CD4-positive, alpha-beta memory T cell (primary cell): ENCODE data around the gene CUTC. TPM values are rescaled to one million over a fixed set of nuclear protein-coding genes. Genes with fewer than 3 reads are reported as not detected.

ENCODE experiments used
- CTCF ChIA-PET: fragments of 350-600 bp; sonication (Branson Sonifier 250); formaldehyde crosslinking; loops from one replicate; lab custom pipeline; 2021; ENCODE audit warnings: inconsistent platforms; ENCODE audit not compliant: partially characterized antibody; lab: Charles Lee
- POLR2A ChIA-PET: fragments of 350-600 bp; sonication (Branson Sonifier 250); formaldehyde crosslinking; loops from one replicate; lab custom pipeline; 2021; ENCODE audit not compliant: partially characterized antibody; lab: Charles Lee
- DNase-seq, 5 donors: peaks; one replicate each; pipeline versions ENCODE4 v3.0.0 to v3.0.0-alpha.2; 2020 to 2022; ENCODE audit warnings: mixed read lengths in 1 of 5
- H3K27ac ChIP-seq: one replicate; pipeline ENCODE4 v1.7.0; 2013; ENCODE audit warnings: low read depth, low read length
- H3K27me3 ChIP-seq: 2 replicates; pipeline ENCODE4 v1.7.0; 2013; ENCODE audit warnings: mild to moderate bottlenecking, low read length, moderate library complexity; ENCODE audit not compliant: insufficient read depth
- H3K36me3 ChIP-seq: 2 replicates; pipeline ENCODE4 v1.7.0; 2013; ENCODE audit warnings: mild to moderate bottlenecking, low read length, moderate library complexity; ENCODE audit not compliant: insufficient read depth
- H3K4me1 ChIP-seq: 2 replicates; pipeline ENCODE4 v1.7.0; 2013; ENCODE audit warnings: mild to moderate bottlenecking, low read length, moderate library complexity; ENCODE audit not compliant: insufficient read depth
- H3K4me3 ChIP-seq, 2 donors: one replicate each; pipeline ENCODE4 v1.7.0; 2013; ENCODE audit warnings: low read length in 2 of 2, mild to moderate bottlenecking in 1 of 2
- H3K9me3 ChIP-seq, 2 donors: one replicate each; pipeline ENCODE4 v1.7.0; 2013; ENCODE audit warnings: low read length in 2 of 2, control low read depth in 1 of 2; ENCODE audit not compliant: control insufficient read depth in 1 of 2
- H3K27ac Mint-ChIP-seq, 7 donors: one replicate each; pipeline ENCODE4 v1.8.0; 2020 to 2021; ENCODE audit warnings: mixed read lengths in 7 of 7, mild to moderate bottlenecking in 6 of 7, inconsistent platforms in 3 of 7, moderate library complexity in 3 of 7
- H3K27me3 Mint-ChIP-seq, 2 donors: one replicate each; pipeline ENCODE4 v1.8.0; 2020 to 2021; ENCODE audit warnings: mixed read lengths in 2 of 2
- H3K36me3 Mint-ChIP-seq, 2 donors: one replicate each; pipeline ENCODE4 v1.8.0; 2020 to 2021; ENCODE audit warnings: mixed read lengths in 2 of 2, inconsistent platforms in 1 of 2, mild to moderate bottlenecking in 1 of 2
- H3K4me1 Mint-ChIP-seq, 4 donors: one replicate each; pipeline ENCODE4 v1.8.0; 2020 to 2021; ENCODE audit warnings: mixed read lengths in 4 of 4, mild to moderate bottlenecking in 1 of 4
- H3K4me3 Mint-ChIP-seq, 8 donors: one replicate each; pipeline ENCODE4 v1.8.0; 2020 to 2021; ENCODE audit warnings: mixed read lengths in 8 of 8, mild to moderate bottlenecking in 7 of 8, moderate library complexity in 6 of 8, inconsistent platforms in 3 of 8
- H3K9me3 Mint-ChIP-seq, 8 donors: one replicate each; pipeline ENCODE4 v1.8.0; 2020 to 2021; ENCODE audit warnings: mixed read lengths in 8 of 8, mild to moderate bottlenecking in 5 of 8, inconsistent platforms in 3 of 8, moderate library complexity in 1 of 8
- intact Hi-C: fragments of 100-400 bp; cut with micrococcal nuclease; formaldehyde crosslinking; loops from one replicate; pipeline ENCODE4 v1.15.1; 2023
- polyA plus RNA-seq, 2 donors: library from polyadenylated mRNA; unstranded; fragments of 300-500 nt; fragmentation: Illumina TruSeq; gene quantifications; one replicate each; pipeline ENCODE4 v1.2.3, GENCODE V29; 2021
- total RNA-seq, 2 experiments: library from RNA; stranded (reverse); gene quantifications; one replicate each; pipeline ENCODE4 v1.2.3, GENCODE V29; 2021

CUTC gene
- total and polyA plus RNA-seq, 4 experiments from 2014 or later, result 29.8 to 88.8 (median 44.5) TPM

DNA sequence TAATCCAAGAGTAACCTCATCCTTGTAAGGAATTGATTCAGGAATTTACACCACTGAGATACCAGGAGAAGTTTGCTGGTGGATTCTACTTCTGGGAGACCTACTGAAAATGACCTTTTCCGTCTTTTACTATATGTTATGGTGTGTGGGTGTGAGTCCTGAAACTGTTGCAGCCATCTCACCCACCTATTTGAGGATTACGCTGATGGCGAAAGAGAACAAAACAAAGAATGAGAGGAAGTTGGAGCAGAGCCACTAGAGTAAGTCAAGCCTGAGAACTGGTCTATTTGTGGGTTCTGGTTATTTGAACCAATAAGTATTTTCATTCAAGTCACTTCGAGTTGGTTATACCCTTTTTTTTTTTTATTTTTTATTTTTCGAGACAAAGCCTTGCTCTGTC, 37.7 kb downstream of the CUTC start:
- Mint-ChIP-seq H3K36me3 (peaks cover 0 to 4% of the 10 kb centered on the region in 2 donors), H3K4me1 (no peaks in the 10 kb centered on the region), H3K27ac (no peak overlapping the region), H3K4me3 (no peak overlapping the region), H3K9me3 (peaks cover 0 to 8% (median under 1%) of the 10 kb centered on the region in 8 donors), H3K27me3 (no peaks in the 10 kb centered on the region)
- Histone ChIP-seq H3K27me3 (no peaks in the 10 kb centered on the region), H3K9me3 (no peaks in the 10 kb centered on the region), H3K36me3 (no peaks in the 10 kb centered on the region), H3K27ac (no peak overlapping the region), H3K4me3 (no peak overlapping the region), H3K4me1 (no peaks in the 10 kb centered on the region)
- POLR2A ChIA-PET, result no interaction called here
- DNase-seq, result no peak
- CTCF ChIA-PET, result interaction anchor here (1.4 kb wide), 1 partner anchor 19 kb away, joined by 3 read pairs; no protein-coding TSS in a partner anchor
- intact Hi-C loops, result no loop called here

DNA sequence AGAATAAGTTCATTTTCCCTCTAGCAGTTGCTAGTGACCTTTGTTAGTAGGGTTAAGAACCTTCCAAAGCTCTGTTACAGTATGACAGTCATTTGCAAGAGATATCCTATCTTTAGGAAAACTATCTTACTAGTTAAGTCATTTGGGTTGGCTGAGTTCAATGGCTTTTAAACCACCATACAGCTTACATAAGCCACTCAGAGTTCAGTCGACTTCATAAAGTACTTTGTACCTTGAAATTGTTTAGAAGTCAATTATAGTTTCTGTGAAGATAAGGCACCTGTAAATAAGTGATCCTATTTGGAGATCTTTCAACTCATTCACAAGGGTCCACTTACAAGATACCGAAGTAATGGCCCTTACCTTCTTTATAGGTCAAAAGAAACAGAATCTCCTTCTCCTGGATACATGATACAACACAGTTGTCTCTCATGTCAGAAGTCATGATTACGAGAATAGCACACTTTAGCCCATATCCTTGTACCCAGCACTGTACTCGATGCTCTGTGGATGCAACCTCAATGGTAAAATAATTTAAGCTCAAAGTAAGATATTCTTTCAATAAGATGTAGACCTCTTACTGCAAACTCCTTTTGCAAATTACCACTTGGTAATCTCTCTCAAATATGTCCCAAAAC, 38.5 kb downstream of the CUTC start:
- Histone ChIP-seq H3K4me3 (no peak overlapping the region), H3K36me3 (no peaks in the 10 kb centered on the region), H3K27me3 (no peaks in the 10 kb centered on the region), H3K9me3 (no peaks in the 10 kb centered on the region), H3K27ac (no peak overlapping the region), H3K4me1 (no peaks in the 10 kb centered on the region)
- intact Hi-C loops, result no loop called here
- Mint-ChIP-seq H3K9me3 (peaks cover 0 to 8% (median under 1%) of the 10 kb centered on the region in 8 donors), H3K4me1 (no peaks in the 10 kb centered on the region), H3K27ac (no peak overlapping the region), H3K36me3 (peaks cover 0 to 4% of the 10 kb centered on the region in 2 donors), H3K27me3 (no peaks in the 10 kb centered on the region), H3K4me3 (no peak overlapping the region)
- no peak for DNase-seq
- ChIA-PET CTCF (no interaction called here), POLR2A (no interaction called here)

DNA sequence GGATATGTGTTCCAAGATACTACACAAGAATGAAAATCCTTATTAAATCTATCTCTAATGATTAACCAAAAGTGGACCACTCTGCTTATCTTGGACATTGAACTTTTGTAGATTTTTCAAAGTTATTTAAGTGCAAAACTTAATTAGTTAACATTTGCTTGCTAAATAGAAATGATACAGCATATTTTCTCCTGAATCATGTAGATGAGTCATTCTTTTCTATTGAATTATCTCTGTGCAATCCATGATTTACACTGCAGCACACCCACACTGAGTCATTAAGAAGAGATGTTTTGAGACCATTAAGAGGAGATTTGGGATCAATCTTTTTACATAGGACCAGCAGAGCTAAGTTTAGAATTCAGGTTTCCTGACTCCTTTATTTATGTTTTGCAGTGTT, 43.8 kb downstream of the CUTC start:
- Mint-ChIP-seq H3K9me3 (peaks cover 0 to 12% (median 2%) of the 10 kb centered on the region in 8 donors), H3K27me3 (peaks cover 0 to 2% of the 10 kb centered on the region in 2 donors), H3K4me1 (no peaks in the 10 kb centered on the region), H3K4me3 (no peak overlapping the region), H3K27ac (no peak overlapping the region), H3K36me3 (peaks cover 1 to 4% of the 10 kb centered on the region in 2 donors)
- CTCF ChIA-PET, result no interaction called here
- Histone ChIP-seq H3K27me3 (no peaks in the 10 kb centered on the region), H3K9me3 (no peaks in the 10 kb centered on the region), H3K36me3 (no peaks in the 10 kb centered on the region), H3K4me3 (no peak overlapping the region), H3K4me1 (no peaks in the 10 kb centered on the region), H3K27ac (no peak overlapping the region)
- POLR2A ChIA-PET, result no interaction called here
- no peak for DNase-seq
- intact Hi-C loops, result no loop called here

DNA sequence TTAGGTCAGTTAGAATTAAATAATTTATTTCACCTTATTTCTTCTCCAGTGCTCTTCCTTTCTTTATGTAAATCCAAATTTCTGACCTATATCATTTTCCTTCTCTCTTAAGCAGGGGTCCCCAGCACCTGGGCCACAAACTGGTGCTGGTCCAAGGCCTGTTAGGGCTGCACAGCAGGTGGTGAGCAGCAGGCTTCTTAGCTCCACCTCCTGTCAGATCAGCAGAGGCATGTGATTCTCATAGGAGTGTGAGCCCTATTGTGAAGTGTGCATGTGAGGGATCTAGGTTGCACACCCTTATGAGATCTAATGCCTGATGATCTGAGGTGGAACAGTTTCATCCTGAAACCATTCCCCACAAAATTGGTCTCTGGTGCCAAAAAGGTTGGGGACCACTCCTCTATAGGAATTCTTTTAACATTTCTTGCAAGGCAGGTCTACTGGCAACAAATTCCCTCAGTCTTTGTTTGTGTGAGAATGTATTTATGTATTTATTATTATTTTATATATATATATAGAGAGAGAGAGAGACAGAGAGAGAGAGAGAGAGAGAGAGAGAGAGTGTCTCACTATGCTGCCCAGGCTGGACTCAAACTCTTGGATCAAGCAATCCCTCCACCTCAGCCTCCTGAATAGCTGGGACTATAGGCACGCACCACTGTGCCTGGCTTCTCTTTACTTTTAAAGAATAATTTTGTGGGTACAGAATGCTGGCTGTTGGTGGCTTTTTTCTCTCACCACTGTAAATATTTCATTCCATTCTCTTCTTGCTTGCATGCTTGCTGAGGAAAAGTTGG, 46.1 kb downstream of the CUTC start:
- peaks cover 0 to 5% of the 10 kb centered on the region in 2 donors for H3K27me3 Mint-ChIP-seq
- ChIA-PET CTCF (no interaction called here), POLR2A (no interaction called here)
- no peak overlapping the region for H3K4me3 ChIP-seq
- H3K9me3 ChIP-seq, result no peaks in the 10 kb centered on the region
- H3K36me3 Mint-ChIP-seq, result peaks cover 0 to 5% of the 10 kb centered on the region in 2 donors
- H3K9me3 Mint-ChIP-seq, result peaks cover 0 to 12% (median 2%) of the 10 kb centered on the region in 8 donors
- intact Hi-C loops, result no loop called here
- H3K4me1 Mint-ChIP-seq, result no peaks in the 10 kb centered on the region
- no peaks in the 10 kb centered on the region for H3K27me3 ChIP-seq
- no peak overlapping the region for H3K27ac Mint-ChIP-seq
- no peak for DNase-seq
- H3K4me1 ChIP-seq, result no peaks in the 10 kb centered on the region
- no peak overlapping the region for H3K4me3 Mint-ChIP-seq
- H3K27ac ChIP-seq, result no peak overlapping the region
- no peaks in the 10 kb centered on the region for H3K36me3 ChIP-seq

DNA sequence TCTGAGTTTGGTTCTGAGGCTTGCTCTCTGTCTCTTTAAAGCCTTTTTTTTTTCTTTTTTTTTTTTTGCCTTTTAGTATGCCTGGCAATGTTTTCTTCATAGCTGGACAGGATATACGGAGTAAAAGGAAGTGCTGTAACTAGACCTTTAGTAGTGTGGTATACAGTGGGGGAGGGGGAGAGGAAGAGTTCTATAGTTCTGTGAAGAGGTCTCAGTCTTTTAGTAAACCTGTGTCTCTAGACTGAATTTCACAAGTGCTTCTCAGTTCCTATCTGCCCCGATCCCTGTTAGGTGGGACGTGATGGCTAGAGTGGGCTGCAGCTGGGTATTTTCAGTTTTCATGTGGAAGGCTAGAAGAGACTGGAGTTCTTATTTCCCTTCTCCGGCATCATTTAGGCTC, 47.3 kb downstream of the CUTC start:
- intact Hi-C loops, result no loop called here
- peaks cover 0 to 7% of the 10 kb centered on the region in 2 donors for H3K36me3 Mint-ChIP-seq
- peaks cover 0 to 8% (median 2%) of the 10 kb centered on the region in 8 donors for H3K9me3 Mint-ChIP-seq
- Histone ChIP-seq H3K4me3 (no peak overlapping the region), H3K36me3 (no peaks in the 10 kb centered on the region), H3K27ac (no peak overlapping the region), H3K27me3 (no peaks in the 10 kb centered on the region), H3K9me3 (no peaks in the 10 kb centered on the region), H3K4me1 (no peaks in the 10 kb centered on the region)
- peaks cover 0 to 5% of the 10 kb centered on the region in 2 donors for H3K27me3 Mint-ChIP-seq
- CTCF ChIA-PET, result no interaction called here
- no peaks in the 10 kb centered on the region for H3K4me1 Mint-ChIP-seq
- POLR2A ChIA-PET, result no interaction called here
- H3K27ac Mint-ChIP-seq, result no peak overlapping the region
- no peak overlapping the region for H3K4me3 Mint-ChIP-seq
- DNase-seq, result no peak

DNA sequence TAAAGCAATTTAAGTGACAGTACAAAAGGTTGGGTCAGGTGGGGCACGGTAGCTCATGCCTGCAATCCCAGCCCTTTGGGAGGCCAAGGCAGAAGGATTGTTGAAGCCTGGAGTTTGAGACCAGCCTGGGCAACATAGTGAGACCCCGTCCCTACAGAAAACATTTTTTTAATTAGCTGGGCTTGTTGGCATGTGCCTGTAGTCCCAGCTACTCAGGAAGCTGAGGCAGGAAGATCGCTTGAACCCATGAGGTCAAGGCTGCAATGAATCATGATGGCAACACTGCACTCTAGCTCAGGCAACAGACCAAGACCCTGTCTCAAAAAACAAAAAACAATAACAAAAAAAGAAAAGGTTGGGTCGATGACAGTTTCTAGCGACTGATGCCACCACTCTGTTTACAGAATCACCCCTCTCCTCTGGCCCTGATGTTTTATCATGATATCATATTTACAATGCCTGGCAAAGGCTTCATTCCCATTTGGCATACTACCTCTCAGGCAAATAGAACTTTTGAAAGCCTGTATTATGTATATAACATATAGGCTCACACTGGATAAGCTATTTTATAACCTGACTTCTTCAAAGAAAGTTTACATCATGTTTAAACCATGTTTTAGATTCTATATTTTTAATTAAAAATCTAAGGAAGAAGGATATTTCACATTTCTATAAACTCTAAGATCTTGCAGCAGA, 49.8 kb downstream of the CUTC start:
- POLR2A ChIA-PET, result no interaction called here
- H3K27ac Mint-ChIP-seq, result no peak overlapping the region

More for the DNA sequence above, 49.8 kb downstream of the CUTC start:
- intact Hi-C loops, result no loop called here
- H3K4me3 ChIP-seq, result no peak overlapping the region
- H3K27ac ChIP-seq, result no peak overlapping the region
- peaks cover 0 to 8% (median 2%) of the 10 kb centered on the region in 8 donors for H3K9me3 Mint-ChIP-seq
- no peaks in the 10 kb centered on the region for H3K9me3 ChIP-seq
- no peaks in the 10 kb centered on the region for H3K4me1 Mint-ChIP-seq
- CTCF ChIA-PET, result no interaction called here
- peaks cover 2 to 14% of the 10 kb centered on the region in 2 donors for H3K36me3 Mint-ChIP-seq
- DNase-seq, result no peak
- H3K4me3 Mint-ChIP-seq, result no peak overlapping the region
- H3K27me3 Mint-ChIP-seq, result peaks cover 0 to 5% of the 10 kb centered on the region in 2 donors
- no peaks in the 10 kb centered on the region for H3K4me1 ChIP-seq
- no peaks in the 10 kb centered on the region for H3K27me3 ChIP-seq
- no peaks in the 10 kb centered on the region for H3K36me3 ChIP-seq
